PC-9 (cell line): ENCODE data around the gene TMA16.
A peak's percentile ranks its signal among the peaks of the same experiment; 100 is the strongest.

Source experiments
- CTCF ChIP-seq: fragments of 200-600 bp; sonication (generic); conservative IDR thresholded peaks from 2 replicates; pipeline ENCODE4 v1.6.1; 2017; ENCODE audit warnings: mixed run types, antibody characterized with exemption, mild to moderate bottlenecking, moderate library complexity
- EZH2 ChIP-seq: fragments of 200-600 bp; sonication (generic); IDR thresholded peaks from 2 replicates; pipeline ENCODE4 v1.8.0; 2017; ENCODE audit warnings: antibody characterized with exemption, low read depth

GRCh38 chr4:163548481-163549243 lies 54.2 kb downstream of the TMA16 start:
- peak; percentile 72 for TF ChIP-seq CTCF
- TF ChIP-seq EZH2 = no peak
